Measurements from ENCODE around the gene KPNA6. TPM values are rescaled to one million over a fixed set of nuclear protein-coding genes. Genes with fewer than 3 reads are reported as not detected.
A peak's percentile ranks its signal among the peaks of the same experiment; 100 is the strongest.

Gene KPNA6
- total RNA-seq, 1 experiment from 2014 or later: 104 TPM

GRCh38 chr1:32224285-32224684 is 116.4 kb downstream of the KPNA6 start:
- peaks cover 39% of the 10 kb centered on the region for H3K36me3 Mint-ChIP-seq
- peak overlapping the region; percentile 33; the same call in 1 of the 2 replicates for H3K27ac Mint-ChIP-seq
- ChIA-PET CTCF (interaction anchor here (3.5 kb wide), 1 partner anchor 25 kb away, joined by 23 read pairs; no protein-coding TSS in a partner anchor), POLR2A (no interaction called here)
- peaks cover 13% of the 10 kb centered on the region for H3K4me1 Mint-ChIP-seq
- ATAC-seq (no peak), DNase-seq (ENCODE audit: low spot score) (no peak)
- peak overlapping the region; percentile 95 for H3K4me3 Mint-ChIP-seq
- no peak for TF ChIP-seq CTCF (IDR thresholded peaks at IDR 0.05)
- TF ChIP-seq NR1H2 (CRISPR knock-in tag; IDR thresholded peaks at IDR 0.05): no peak
- no peak for TF ChIP-seq ZNF121 (CRISPR knock-in tag; IDR thresholded peaks at IDR 0.05)
- TF ChIP-seq SMAD3 (CRISPR knock-in tag; IDR thresholded peaks at IDR 0.05; ENCODE audit: borderline replicate concordance): no peak
- no peaks in the 10 kb centered on the region for H3K27me3 Mint-ChIP-seq (ENCODE audit: low read depth)
- no peaks in the 10 kb centered on the region for H3K9me3 Mint-ChIP-seq

Small RNA genes within 50 kb of the gene (microRNA-seq; reads per million reads assigned to microRNA genes)
- gene MIR5585 (ENCODE audit: borderline number of aligned reads): not detected

Other genes starting within 250 kb of the KPNA6 start
- gene PTP4A2, start 169.7 kb upstream of the KPNA6 start, total RNA-seq (2021): 147 to 172 TPM (median 150 TPM) in 3 replicates
- 254 to 264 TPM (median 256 TPM) in 3 replicates for gene KHDRBS1, start 94.2 kb upstream of the KPNA6 start, total RNA-seq (2021)
- 18.8 to 25.8 TPM (median 23.8 TPM) in 3 replicates for gene TMEM39B, start 35.1 kb upstream of the KPNA6 start, total RNA-seq (2021)
- gene TXLNA, start 71.6 kb downstream of the KPNA6 start, total RNA-seq (2021): 46.3 to 49.8 TPM (median 47.2 TPM) in 3 replicates
- gene CCDC28B, start 92.5 kb downstream of the KPNA6 start, total RNA-seq (2021): 29.0 to 34.4 TPM (median 29.9 TPM) in 3 replicates
- 4.6 to 5.2 TPM (median 4.8 TPM) in 3 replicates for gene IQCC, start 97.6 kb downstream of the KPNA6 start, total RNA-seq (2021)
- gene DCDC2B, start 101.0 kb downstream of the KPNA6 start, total RNA-seq (2021): not detected in 3 replicates
- gene TMEM234, start 114.3 kb downstream of the KPNA6 start, total RNA-seq (2021): 10.3 to 11.9 TPM (median 11.4 TPM) in 3 replicates
- 237 to 243 TPM (median 241 TPM) in 3 replicates for gene EIF3I, start 114.4 kb downstream of the KPNA6 start, total RNA-seq (2021)
- gene FAM167B, start 139.2 kb downstream of the KPNA6 start, total RNA-seq (2021): 5.4 to 7.4 TPM (median 7.1 TPM) in 3 replicates
- gene LCK, start 143.2 kb downstream of the KPNA6 start, total RNA-seq (2021): 51.0 to 60.5 TPM (median 57.0 TPM) in 3 replicates
- 108 to 120 TPM (median 119 TPM) in 3 replicates for gene HDAC1, start 184.0 kb downstream of the KPNA6 start, total RNA-seq (2021)
- gene MARCKSL1, start 228.2 kb downstream of the KPNA6 start, total RNA-seq (2021): 442 to 450 TPM (median 443 TPM) in 3 replicates

Data from WTC11 (cell line).